Stimulated activated CD4-positive, alpha-beta T cell treated with anti-CD3 and anti-CD28 coated beads, Interleukin-15, amount 100 ng/mL, for 48 hours (primary cell): ENCODE results near the gene CSTB.
A peak's percentile ranks its signal among the peaks of the same experiment; 100 is the strongest.

Source experiments
- DNase-seq, 2 donors: peaks; one replicate each; pipeline ENCODE4 v3.0.0-alpha.2; 2020; ENCODE audit warnings: low read depth in 2 of 2

The CSTB gene

GRCh38 chr21:43810505-43811261 is 34.6 kb upstream of the CSTB start:
- DNase-seq, result peak; percentile 89 to 90

- no peak for DNase-seq
Observed at GRCh38 chr21:43809853-43810504, 33.9 kb upstream of the CSTB start.

DNA sequence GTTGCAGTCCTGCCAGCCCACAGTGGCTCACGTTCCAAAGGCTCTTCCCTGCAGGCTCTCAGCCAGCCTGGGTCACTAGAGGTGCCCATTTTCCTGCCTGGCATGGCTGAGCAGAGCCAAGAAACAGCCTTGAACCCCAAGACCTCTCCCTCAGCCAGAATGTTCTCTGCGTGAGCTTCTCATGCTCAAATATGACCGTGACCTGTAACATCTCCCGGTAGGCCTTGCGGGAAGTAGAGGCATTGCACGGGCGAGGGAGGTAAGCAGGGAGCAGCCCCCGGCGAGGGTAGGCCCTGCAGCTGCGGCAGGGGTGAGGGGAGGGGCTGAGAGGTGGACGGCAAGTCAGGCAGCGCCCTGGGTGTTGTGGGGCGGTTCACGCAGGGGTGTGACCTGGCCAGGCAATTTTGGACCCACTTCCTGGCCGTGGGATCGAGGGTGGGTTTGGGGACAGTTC is 33.3 kb upstream of the CSTB start:
- no peak for DNase-seq

GRCh38 chr21:43808832-43809251 is 32.7 kb upstream of the CSTB start:
- no peak for DNase-seq

DNA sequence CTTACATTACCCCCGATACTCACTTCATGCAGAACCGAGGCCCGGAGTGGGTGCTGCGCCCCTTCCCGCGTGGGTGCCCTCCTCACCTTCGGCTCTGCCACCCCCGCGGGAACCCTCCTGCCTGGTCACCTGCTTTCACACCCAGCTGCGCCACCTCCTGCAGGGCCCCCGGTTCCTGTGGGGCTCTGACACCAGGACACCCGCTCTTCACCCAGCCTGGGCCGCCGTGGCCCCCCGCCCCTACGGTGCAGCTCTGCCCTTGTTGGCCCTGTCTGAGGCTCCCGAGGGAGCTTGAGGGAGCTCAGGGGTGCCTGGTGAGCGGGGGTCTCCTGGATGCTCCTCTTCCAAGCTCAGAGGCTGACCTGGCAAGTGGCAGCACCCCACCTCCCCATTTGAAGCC is 32.3 kb upstream of the CSTB start:
- no peak for DNase-seq

DNA sequence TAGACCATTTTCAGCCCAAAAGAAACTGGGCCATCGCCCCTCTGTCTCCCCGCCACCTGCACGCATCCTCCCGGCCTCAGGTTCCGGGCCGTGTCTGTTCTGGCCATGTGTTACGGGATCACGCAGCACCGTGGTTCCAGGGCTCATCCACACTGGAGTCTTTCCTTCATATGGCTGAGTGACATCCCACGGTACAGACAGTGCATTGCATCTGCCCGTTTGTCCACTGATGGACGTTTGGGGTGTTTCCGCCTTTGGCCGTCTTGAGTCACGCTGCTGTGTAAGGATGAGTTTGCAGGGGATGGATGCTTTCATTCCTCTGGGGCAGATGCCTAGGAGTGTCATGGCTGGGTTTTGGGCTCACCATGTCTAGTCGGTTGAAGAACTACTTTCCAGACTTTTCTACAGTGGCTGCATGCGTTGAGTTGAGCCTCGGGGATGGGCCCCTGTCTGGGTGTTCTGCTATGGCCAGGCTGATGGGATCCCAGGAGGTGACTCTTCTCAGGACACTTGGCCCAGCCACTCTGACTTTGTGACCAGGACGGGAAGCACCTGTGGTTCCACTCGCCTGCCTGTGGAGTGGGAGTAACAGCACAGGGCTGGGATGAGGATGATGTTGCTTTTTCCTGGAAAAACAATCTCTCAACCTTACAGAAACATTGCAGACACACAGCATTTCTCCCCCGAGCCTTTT is 30.1 kb upstream of the CSTB start:
- no peak for DNase-seq

- DNase-seq, result no peak
Observed at GRCh38 chr21:43805275-43805800, 29.2 kb upstream of the CSTB start.

DNA sequence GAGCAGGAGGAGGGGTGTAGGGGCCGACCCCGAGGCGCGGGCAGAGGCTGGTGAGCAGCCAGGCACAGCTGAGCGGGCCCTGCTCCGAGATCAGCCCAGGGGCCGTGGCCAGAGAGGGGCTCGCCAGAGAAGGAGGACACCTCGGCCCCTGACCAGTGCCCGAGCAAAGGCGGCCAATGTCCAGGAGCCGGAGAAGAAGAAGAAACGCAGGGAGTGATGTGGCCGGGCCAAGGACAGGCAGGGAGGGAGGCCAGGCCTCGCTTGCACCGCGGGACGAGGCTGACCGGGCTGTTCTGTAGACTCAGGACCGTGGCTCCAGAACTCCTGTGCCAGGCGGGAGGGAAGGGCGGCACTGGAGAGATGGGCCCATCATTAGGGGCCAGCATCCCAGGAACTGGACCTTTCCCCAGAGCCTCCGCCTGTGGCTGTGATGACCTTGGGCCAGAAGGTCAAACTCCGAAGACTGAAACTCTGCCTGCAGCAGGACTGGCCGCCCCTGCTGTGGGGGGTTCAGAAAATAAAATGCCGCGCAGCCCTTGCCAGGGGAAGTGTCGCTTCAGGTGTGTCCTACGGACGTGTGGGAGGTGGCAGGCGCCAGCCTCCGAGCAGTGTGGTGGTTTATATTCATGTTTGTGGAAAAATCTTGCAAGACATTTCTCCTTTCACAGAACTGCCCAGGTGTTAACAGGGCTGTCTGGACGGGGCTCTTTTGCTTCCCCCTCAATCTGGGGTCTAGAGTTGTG is 27.6 kb upstream of the CSTB start:
- no peak for DNase-seq

DNA sequence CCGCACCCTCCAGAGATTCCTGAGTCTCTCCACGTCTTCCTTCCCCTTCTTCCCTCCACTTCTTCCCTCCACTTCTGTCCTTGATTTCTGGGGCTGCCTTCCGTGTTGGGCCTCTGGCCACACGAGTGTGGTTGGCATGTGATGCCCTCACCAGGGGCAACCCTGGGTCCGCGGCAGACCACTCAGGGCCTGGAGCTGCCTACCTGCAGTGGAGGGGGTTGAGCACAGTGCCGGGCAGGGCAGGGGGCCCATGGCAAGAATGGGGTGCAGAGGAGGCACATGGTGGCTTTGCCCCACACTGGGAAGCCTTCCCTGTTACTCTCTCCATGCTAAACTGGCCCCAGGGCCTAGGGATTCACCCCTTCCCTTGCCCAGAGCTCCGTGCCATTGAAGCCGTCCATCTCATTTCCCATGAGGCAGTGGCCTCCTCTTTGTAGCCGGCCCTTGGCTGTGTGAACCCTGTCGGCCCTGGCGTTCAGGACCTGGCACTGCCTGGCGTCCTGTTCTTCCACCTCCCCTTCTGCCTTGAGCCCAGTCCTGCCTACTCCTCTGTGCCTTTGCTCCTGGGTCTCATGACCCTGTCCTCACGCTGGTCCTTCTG is 26.7 kb upstream of the CSTB start:
- DNase-seq, result no peak

DNA sequence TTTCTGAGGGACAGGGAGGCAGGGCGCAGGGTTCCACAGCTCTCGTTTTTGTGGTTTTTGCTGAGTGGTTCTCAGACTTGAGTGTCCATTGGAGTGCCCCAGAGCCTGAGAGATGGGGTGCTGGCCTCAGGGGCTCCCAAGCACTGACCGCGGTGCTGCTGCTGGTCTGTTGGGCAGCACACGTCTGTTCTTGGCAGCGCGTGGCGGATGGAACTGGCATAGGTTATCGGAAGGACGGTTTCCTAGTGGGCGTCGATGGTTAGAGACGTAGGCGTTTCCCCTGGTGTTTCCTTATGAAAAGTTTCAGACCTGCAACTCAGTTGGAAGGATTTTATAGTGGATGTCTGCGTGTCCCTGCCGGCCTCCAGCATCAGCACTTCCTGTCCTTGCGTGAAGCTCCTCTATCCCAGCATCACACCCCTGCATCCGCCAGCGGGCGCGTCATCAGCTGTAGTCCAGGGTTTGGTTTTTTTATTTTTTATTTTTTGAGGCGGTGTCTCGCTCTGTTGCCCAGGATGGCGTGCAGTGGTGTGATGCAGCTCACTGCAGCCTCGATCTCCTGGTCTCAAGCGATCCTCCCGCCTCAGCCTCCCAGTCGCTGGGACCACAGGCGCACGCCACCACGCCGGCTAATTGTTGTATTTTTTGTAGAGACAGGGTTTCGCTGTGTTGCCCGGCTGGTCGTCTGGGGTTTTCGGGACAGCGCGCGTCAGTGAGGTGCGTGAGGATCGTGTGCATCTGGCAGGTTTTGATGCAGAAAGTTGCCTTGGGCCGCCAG is 25.1 kb upstream of the CSTB start:
- no peak for DNase-seq

DNA sequence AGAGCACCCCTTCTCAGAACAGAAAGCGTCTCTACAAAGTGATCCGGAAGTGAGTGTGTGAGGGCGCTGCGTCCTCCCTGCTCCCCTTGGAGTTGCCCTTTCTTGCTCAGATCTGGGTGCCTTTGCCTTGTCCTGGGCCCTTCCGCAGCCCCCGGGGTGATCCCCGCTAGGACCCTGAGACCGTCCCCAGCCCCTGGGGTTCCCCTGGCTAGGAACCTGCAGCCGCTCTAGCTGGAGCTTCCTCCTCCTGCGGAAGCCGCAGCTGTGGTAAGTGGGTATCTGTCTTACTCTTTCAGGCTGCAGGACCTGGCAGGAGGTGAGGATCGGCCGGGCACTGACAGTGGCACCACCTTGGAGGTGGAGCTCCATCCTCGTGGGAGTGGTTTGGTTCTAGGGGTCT is 24.5 kb upstream of the CSTB start:
- no peak for DNase-seq

DNA sequence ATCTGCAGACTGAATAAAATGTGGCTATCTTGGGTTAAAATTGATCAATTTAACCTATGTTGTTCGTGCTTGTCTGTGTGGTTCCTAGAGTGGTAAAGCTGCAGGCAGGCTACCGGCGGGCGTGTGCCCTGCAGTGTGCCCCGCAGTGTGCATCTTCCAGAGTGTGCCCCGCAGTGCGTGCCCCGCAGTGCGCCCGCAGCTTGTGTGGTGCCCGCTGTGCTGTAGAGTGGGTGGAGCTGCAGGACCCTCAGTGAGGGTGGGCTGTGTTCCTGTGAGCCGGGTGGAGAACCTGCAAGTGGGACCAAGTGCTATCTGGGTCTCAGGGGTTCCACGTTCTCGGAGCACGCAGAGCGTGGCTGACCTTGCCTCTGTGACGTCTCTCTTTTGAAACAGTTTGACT is 24.0 kb upstream of the CSTB start:
- no peak for DNase-seq

DNA sequence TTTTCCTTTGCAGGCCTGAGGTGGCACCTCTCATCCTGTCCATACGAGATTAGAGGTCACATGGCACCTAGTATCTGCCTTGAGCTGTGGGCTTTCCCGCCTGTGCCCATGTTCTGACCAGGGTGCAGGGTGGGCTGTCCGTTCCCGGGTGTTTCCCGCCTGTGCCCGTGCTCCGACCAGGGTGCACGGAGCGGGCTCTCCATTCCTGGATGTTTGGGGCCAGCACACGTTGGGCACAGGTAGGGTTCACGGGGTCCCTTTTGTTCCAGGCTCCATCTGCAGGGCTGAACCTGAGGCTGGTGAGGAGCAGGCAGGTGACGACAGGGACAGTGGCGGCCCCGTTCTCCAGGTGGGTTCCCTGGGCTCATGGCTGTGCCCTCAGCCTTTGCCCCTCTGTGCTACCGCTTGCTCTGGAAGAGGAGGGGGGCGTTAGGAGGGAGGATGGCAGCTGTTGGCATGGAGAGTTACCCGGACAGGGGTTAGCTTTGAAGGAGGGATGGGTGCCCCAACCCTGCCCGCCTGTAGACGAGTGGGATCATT is 23.3 kb upstream of the CSTB start:
- no peak for DNase-seq

DNA sequence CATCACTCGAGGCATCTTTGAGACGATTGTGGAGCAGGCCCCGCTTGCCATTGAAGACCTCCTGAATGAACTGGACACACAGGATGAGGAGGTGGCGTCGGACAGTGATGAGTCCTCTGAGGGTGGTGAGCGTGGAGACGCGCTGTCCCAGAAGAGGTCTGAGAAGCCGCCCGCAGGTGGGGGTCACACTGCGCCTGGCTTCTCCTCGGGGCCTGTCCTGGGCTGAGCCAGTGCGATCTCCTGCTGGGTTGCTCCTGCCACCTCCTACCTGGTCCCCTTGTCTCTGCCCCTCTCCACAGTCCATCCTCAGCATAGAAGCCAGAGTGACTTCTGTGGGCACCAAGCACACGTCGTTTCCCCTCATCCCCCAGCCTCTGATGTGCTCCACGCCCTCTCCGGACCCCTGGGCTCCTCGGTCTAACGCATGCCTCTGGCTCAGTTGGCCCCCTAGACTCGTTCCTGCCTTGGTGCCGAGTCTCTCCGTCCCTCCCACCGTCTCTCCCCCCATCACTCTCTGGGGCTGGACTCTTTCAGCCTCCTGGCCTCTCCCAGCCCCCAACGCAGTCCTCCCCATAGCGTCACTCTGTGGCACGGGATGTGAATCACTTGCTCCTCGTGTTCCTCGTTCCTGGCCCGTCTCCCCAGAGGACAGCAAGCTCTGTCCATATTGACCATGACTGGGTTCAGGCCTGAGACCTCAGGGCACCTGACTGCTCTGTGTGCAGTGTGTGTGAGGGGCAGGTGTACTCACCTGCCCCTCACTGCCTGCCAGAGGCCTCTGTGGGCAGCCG is 22.0 kb upstream of the CSTB start:
- no peak for DNase-seq

DNA sequence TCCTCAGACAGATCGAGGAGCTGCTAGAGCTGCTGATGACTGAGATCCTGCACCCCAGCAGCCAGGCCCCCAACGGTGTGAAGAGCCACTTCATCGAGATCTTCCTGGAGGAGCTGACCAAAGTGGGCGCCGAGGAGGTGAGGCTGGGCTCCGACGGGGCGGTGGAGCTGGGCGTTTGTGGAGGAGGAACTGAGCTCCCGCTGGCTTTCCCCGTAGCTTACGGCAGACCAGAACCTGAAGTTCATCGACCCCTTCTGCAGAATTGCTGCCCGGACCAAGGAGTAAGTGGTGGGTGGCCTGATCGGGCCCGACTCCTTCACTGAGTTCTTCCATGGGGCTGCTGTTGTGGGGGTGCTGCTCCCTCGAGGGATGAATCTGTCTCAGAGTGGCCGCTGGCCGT is 21.3 kb upstream of the CSTB start:
- DNase-seq, result no peak

- DNase-seq, result no peak
Observed at GRCh38 chr21:43794857-43795256, 18.7 kb upstream of the CSTB start.

DNA sequence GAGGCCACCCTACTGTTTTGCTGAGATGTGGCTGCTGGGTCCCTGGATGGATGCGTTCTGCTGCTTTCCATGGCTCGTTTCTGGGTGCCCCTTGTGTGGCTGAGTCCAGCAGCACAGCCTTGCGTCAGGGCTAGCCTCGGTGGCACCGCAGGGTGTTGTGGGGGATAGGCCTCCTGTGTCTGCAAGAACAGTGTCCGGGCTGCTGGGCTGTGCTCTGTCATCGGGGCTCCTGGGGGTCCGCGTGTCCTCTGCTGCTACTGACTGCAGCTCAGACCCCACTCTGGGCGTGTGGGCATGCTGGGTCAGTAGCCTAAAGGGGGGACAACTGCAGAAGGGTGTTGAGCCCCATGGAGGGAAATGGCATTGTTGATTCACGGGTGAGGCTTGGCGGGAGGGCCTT is 18.2 kb upstream of the CSTB start:
- no peak for DNase-seq

- DNase-seq, result no peak
Observed at GRCh38 chr21:43793243-43793642, 17.1 kb upstream of the CSTB start.

DNA sequence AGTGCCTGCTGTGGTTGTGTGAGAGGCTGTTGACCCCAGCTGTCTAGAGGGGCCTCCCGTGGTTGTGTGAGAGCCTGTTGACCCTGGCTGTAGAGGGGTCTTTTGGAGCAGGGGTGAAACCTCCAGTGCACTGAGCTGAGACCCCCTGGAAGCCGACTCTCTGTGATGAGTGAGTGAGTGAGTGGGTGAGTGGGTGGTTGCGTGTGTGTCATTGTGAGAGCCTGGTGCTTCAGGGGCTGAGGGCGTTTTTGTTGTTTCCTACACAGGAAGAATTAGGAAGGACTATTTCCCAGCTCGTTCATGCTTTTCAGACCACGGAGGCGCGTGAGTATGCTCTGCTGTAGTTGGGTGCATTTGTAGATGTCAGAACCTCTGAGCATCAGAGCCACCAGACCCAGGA is 16.3 kb upstream of the CSTB start:
- no peak for DNase-seq
